Effector memory CD4-positive, alpha-beta T cell (primary cell): ENCODE data around the gene RASSF10.

ENCODE experiments used
- DNase-seq, 3 donors: peaks; one replicate each; pipeline ENCODE4 v3.0.0-alpha.2; 2020
- H3K27ac ChIP-seq: 2 replicates; pipeline ENCODE4 v1.7.0; 2013; ENCODE audit warnings: mild to moderate bottlenecking, low read length, moderate library complexity; ENCODE audit not compliant: insufficient read depth, poor library complexity, severe bottlenecking
- H3K27me3 ChIP-seq: replicated peaks from 2 replicates; pipeline ENCODE4 v1.7.0; 2013; ENCODE audit warnings: mild to moderate bottlenecking, low read length; ENCODE audit not compliant: insufficient read depth, control insufficient read depth, poor library complexity, severe bottlenecking
- H3K36me3 ChIP-seq: 2 replicates; pipeline ENCODE4 v1.7.0; 2013; ENCODE audit warnings: mild to moderate bottlenecking, low read length, moderate library complexity; ENCODE audit not compliant: control insufficient read depth, insufficient read depth
- H3K4me1 ChIP-seq: 2 replicates; pipeline ENCODE4 v1.7.0; 2013; ENCODE audit warnings: low read length, mild to moderate bottlenecking; ENCODE audit not compliant: control insufficient read depth, insufficient read depth, poor library complexity, severe bottlenecking
- H3K4me3 ChIP-seq: 2 replicates; pipeline ENCODE4 v1.7.0; 2013; ENCODE audit warnings: low read length, low read depth, mild to moderate bottlenecking; ENCODE audit not compliant: insufficient read depth, poor library complexity, severe bottlenecking
- H3K9me3 ChIP-seq: 2 replicates; pipeline ENCODE4 v1.7.0; 2013; ENCODE audit warnings: mild to moderate bottlenecking, low read length, moderate library complexity; ENCODE audit not compliant: control insufficient read depth

Gene RASSF10

GRCh38 chr11:13007182-13008060 lies 1.7 kb upstream of the RASSF10 start:
- H3K4me1 ChIP-seq: peaks cover 5% of the 10 kb centered on the region
- H3K27ac ChIP-seq: no peak overlapping the region
- H3K9me3 ChIP-seq: no peaks in the 10 kb centered on the region
- H3K36me3 ChIP-seq: no peaks in the 10 kb centered on the region
- H3K27me3 ChIP-seq: peaks cover 27% of the 10 kb centered on the region
- no peak for DNase-seq
- no peak overlapping the region for H3K4me3 ChIP-seq

- Histone ChIP-seq H3K36me3 (no peaks in the 10 kb centered on the region), H3K27me3 (peaks cover 27% of the 10 kb centered on the region), H3K9me3 (no peaks in the 10 kb centered on the region), H3K4me1 (peaks cover 5% of the 10 kb centered on the region), H3K4me3 (no peak overlapping the region), H3K27ac (no peak overlapping the region)
- DNase-seq: no peak
These were observed 1.1 kb upstream of the RASSF10 start for GRCh38 chr11:13008061-13008435.

GRCh38 chr11:13009476-13009920 lies 382 bp downstream of the RASSF10 start:
- no peak for DNase-seq
- Histone ChIP-seq H3K4me1 (peaks cover 5% of the 10 kb centered on the region), H3K4me3 (no peak overlapping the region), H3K27ac (no peak overlapping the region), H3K9me3 (no peaks in the 10 kb centered on the region), H3K36me3 (no peaks in the 10 kb centered on the region), H3K27me3 (peaks cover 27% of the 10 kb centered on the region)

GRCh38 chr11:13009921-13010748 lies 1.0 kb downstream of the RASSF10 start:
- no peak for DNase-seq
- Histone ChIP-seq H3K27ac (no peak overlapping the region), H3K36me3 (no peaks in the 10 kb centered on the region), H3K4me3 (no peak overlapping the region), H3K27me3 (peaks cover 27% of the 10 kb centered on the region), H3K9me3 (no peaks in the 10 kb centered on the region), H3K4me1 (peaks cover 5% of the 10 kb centered on the region)

GRCh38 chr11:13010749-13011465 lies 1.8 kb downstream of the RASSF10 start:
- Histone ChIP-seq H3K9me3 (no peaks in the 10 kb centered on the region), H3K36me3 (no peaks in the 10 kb centered on the region), H3K4me3 (no peak overlapping the region), H3K4me1 (peaks cover 5% of the 10 kb centered on the region), H3K27me3 (peaks cover 24% of the 10 kb centered on the region), H3K27ac (no peak overlapping the region)
- DNase-seq: no peak

GRCh38 chr11:13011466-13012055 lies 2.4 kb downstream of the RASSF10 start:
- H3K27me3 ChIP-seq: peaks cover 24% of the 10 kb centered on the region
- H3K4me3 ChIP-seq: no peak overlapping the region
- no peaks in the 10 kb centered on the region for H3K9me3 ChIP-seq
- peaks cover 5% of the 10 kb centered on the region for H3K4me1 ChIP-seq
- DNase-seq: no peak
- H3K27ac ChIP-seq: no peak overlapping the region
- no peaks in the 10 kb centered on the region for H3K36me3 ChIP-seq

- H3K9me3 ChIP-seq: no peaks in the 10 kb centered on the region
- H3K27ac ChIP-seq: no peak overlapping the region
- peaks cover 5% of the 10 kb centered on the region for H3K4me1 ChIP-seq
- DNase-seq: no peak
- no peak overlapping the region for H3K4me3 ChIP-seq
- no peaks in the 10 kb centered on the region for H3K36me3 ChIP-seq
- H3K27me3 ChIP-seq: peaks cover 22% of the 10 kb centered on the region
These were observed 3.0 kb downstream of the RASSF10 start for GRCh38 chr11:13012056-13012661.

- peaks cover 5% of the 10 kb centered on the region for H3K4me1 ChIP-seq
- DNase-seq: no peak
- no peak overlapping the region for H3K4me3 ChIP-seq
- H3K27me3 ChIP-seq: peaks cover 17% of the 10 kb centered on the region
- no peaks in the 10 kb centered on the region for H3K9me3 ChIP-seq
- H3K27ac ChIP-seq: no peak overlapping the region
- H3K36me3 ChIP-seq: no peaks in the 10 kb centered on the region
These were observed 4.0 kb downstream of the RASSF10 start for GRCh38 chr11:13013054-13013488.

- Histone ChIP-seq H3K36me3 (no peaks in the 10 kb centered on the region), H3K4me3 (no peak overlapping the region), H3K9me3 (no peaks in the 10 kb centered on the region), H3K4me1 (no peaks in the 10 kb centered on the region), H3K27ac (no peak overlapping the region), H3K27me3 (peaks cover under 1% of the 10 kb centered on the region)
- no peak for DNase-seq
These were observed 6.6 kb downstream of the RASSF10 start for GRCh38 chr11:13015753-13016152.
